GM10266 (cell line): Measurements from ENCODE around the gene SENP6.

Experiments
- DNase-seq: peaks from one replicate; pipeline ENCODE4 v3.0.0; 2012; ENCODE audit errors: extremely low spot score
- TF ChIP-seq, protein P1 (sequence below): IDR thresholded peaks from 2 replicates; pipeline ENCODE4 v1.5.1; 2012; ENCODE audit warnings: mild to moderate bottlenecking, low read depth; ENCODE audit not compliant: control insufficient read depth, insufficient read depth; ENCODE audit errors: missing control alignments

Gene SENP6

DNA sequence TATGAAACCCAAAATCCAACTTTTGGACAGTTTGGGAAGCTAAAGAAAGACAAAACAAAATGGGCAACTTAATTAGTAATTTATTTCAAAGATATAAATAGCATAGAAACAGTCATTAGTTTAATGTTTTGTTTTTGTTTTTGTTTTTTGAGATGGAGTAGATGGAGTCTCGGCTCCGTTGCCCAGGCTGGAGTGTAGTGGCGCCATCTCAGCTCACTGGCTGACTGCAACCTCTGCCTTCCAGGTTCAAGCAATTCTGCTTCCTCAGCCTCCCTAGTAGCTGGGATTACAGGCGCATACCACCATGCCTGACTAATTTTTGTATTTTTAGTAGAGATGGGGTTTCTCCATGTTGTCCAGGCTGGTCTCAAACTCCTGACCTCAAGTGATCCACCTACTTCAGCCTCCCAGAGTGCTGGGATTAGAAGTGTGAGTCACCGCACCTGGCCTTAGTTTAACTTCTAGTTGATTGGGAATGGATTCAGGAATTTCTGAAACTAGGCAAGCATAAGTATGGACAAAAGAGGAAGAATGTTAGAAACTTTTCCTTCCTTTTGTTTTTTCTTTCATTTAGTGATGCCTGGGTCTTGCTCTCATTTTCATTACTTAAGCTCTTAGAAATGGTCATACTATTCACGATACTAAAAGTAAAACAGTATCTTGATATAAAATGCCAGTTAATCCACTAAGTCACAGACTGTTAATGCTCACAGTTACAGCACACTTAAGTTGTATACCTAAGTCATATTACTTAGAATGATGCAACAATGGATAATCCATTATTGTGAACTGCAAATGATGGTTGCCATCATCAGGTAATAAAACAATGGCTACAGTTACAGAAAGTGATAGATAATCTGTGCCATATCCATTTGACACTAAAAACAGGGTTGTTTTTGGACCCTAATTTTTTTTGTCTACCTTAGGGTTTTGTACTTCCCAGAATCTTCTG lies 8.2 kb downstream of the SENP6 start:
- DNase-seq, result no peak
- TF ChIP-seq, protein P1, sequence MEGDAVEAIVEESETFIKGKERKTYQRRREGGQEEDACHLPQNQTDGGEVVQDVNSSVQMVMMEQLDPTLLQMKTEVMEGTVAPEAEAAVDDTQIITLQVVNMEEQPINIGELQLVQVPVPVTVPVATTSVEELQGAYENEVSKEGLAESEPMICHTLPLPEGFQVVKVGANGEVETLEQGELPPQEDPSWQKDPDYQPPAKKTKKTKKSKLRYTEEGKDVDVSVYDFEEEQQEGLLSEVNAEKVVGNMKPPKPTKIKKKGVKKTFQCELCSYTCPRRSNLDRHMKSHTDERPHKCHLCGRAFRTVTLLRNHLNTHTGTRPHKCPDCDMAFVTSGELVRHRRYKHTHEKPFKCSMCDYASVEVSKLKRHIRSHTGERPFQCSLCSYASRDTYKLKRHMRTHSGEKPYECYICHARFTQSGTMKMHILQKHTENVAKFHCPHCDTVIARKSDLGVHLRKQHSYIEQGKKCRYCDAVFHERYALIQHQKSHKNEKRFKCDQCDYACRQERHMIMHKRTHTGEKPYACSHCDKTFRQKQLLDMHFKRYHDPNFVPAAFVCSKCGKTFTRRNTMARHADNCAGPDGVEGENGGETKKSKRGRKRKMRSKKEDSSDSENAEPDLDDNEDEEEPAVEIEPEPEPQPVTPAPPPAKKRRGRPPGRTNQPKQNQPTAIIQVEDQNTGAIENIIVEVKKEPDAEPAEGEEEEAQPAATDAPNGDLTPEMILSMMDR, result no peak

DNA sequence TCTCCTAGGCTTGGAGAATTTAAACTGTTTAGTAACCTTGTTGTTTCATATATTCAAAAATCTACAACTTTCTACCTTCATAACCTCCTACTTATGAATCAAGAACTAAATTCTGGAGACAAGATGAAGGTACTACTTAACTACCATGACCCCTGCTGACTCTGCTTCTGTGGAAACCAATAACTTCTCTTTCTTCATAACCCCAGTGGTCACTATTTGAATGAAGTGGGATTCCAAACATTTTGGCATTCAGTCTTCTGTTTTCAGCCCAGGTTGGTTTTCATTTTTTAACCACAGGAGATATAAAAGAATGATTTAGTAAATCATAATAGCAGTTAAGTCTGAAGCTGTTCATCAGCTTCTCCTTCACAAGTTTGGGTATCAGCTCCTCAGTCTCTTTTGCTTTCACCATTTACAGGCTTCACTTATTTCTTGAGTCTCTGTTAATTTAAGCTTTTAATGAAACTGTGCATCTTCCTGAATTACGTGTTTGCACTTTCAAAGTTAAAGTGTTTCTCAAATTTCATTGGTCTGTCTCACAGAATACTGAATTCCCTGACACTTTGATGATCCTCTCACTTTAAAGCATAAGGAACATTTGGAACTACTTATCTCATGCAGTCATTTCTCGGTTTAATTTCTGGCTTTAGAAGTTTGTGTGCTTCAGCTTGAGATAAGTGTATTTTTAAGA lies 9.5 kb downstream of the SENP6 start:
- DNase-seq, result no peak
- TF ChIP-seq, protein P1, result no peak

DNA sequence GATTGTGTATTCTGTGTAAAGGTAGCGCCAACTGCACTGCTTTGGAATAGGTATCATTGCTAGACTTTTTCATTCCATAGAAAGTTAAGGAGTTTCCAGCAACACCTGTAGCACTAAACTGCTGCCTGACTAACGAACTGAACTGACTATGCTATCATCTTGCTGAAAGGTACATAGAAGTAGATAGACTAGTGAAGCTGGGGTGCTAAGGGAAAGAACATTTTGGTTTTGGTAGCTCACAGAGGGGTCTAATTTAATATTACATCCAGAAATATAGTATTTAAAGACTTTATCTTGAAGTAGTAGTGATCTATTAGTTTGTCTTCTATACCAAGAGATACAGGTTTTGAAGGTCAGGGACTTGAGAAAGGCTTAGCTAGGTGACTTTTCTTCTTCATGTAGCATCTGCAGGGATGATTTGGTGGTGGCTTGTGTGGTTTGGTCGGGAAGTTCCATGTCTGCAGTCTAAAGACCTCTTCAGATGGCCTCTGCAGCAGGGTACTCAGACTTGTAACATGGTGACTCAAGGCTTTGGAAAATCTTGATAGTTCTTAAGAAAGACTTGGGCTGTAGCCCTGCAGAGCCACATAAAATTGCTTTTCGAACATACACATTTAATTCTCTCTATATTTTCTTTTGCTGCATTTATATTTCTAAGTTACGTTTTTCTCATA lies 10.2 kb downstream of the SENP6 start:
- no peak for DNase-seq
- TF ChIP-seq, protein P1, result no peak

DNA sequence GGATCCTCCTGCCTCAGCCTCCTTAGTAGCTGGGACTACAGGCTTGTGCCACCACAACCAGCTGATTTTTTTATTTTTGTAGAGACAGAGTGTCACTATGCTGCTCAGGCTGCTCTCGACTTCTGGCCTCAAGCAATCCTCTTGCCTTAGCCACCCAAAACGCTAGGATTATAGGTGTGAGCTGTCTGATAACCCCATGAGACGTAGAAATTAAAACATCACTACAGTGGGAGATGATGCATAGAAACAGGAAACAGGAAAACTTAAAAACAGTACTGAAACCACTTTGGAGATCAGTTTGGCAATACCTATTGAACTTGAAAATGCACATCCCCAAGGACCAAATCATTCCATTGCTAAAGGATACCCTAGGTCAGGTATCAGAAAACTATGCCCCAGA lies 10.8 kb downstream of the SENP6 start:
- DNase-seq, result no peak
- TF ChIP-seq, protein P1, result no peak

DNA sequence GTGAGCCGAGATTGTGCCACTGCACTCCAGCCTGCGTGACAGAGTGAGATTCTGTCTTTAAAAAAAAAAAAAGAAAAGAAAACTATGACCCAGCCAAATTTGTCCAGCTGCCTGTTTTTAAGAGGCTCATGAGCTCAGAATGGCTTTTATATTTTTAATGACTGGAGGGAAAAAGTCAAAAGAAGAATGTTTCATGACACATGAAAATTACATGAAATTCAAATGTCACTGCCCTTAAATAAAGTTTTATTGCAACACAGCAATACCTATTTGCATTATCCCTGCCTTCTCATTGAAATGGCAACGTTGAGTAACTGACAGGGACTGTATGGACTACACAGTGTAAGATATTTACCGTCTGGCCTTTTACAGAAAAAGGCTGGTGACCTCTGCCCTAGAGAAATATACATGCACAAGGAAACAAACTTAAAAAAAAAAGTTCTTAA lies 11.4 kb downstream of the SENP6 start:
- TF ChIP-seq, protein P1, result no peak
- DNase-seq, result no peak

DNA sequence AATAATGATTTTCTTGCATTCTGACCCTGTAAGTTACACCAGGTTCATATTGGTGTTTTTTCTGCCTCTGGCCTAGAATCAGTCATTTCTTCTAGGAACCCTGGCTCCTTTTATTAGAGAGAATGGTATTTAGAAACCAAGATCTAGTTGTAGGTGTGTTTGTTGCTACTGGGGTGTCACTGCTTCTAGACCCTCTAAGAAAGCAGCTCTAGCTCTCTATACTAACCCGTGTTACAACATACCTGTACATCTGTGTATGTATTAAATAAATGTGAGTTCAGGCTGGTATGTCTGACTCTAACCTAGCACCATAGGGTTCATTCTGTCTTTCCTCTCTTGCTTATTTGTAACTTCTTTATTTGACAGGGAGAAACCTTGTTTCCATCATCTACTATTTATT lies 16.8 kb downstream of the SENP6 start:
- TF ChIP-seq, protein P1, result no peak
- no peak for DNase-seq
